Activated T-cell treated with anti-CD3 and anti-CD28 coated beads, Interleukin-2, amount 50 U/mL, for 1 hour (primary cell): ENCODE data around the gene THOC6.
"Not testable (repeated sequence)": the region's sequence is repeated elsewhere in the genome, so short reads cannot be mapped to it uniquely, and the experiment has no call there.

ENCODE experiments used
- DNase-seq: peaks from one replicate; pipeline ENCODE4 v3.0.0-alpha.2; 2020

The THOC6 gene

DNA sequence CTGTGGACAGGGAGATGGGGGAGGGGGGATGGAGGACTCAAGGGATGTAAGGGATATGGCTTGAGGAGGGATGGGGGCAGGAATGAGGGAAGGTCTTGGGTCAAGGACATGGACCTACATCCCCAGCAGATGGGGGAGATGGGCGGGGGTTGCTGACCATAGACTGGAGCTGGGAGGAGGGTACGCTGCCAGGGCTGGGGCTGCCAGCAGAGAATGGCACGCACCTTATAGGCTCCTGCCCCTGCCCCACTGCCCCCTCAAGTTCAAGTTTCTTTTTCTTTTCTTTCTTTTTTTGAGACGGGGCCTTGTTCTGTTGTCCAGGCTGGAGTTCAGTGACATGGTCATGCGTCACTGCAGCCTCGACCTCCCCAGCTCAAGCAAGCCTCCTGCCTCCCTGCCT is 52.1 kb downstream of the THOC6 start:
- DNase-seq: not testable (repeated sequence)

DNA sequence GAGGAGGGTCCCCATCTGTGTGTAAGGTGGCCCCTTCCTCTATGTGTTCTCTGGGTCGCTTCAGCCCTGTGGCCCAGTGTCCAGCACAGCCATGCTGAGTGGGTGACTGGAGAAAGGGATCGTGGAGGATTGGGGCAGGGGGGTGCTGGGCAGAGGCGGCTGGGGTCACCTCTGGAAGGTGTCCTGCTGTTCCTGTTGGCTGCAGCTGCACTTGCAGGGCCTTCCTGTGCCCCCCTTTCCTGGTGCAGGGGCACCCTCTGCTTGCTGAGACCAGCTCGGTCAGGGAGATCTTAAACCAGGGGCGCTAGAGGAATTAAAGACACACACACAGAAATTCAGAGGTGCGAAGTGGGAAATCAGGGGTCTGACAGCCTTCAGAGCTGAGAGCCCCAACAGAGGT is 52.7 kb downstream of the THOC6 start:
- no peak for DNase-seq
